Activated CD4-positive, alpha-beta T cell treated with anti-CD3 and anti-CD28 coated beads, Interleukin-2, Interleukin-6, amounts not matched to agents 100 ng/mL and 50 ng/mL, durations not matched to agents 16 hours and 8 hours (primary cell): ENCODE measurements around the gene TYMS.

Experiments used
- DNase-seq: peaks from one replicate; pipeline ENCODE4 v3.0.0-alpha.2; 2020

Gene TYMS

GRCh38 chr18:649341-649740, 8.1 kb upstream of the TYMS start:
- no peak for DNase-seq

DNA sequence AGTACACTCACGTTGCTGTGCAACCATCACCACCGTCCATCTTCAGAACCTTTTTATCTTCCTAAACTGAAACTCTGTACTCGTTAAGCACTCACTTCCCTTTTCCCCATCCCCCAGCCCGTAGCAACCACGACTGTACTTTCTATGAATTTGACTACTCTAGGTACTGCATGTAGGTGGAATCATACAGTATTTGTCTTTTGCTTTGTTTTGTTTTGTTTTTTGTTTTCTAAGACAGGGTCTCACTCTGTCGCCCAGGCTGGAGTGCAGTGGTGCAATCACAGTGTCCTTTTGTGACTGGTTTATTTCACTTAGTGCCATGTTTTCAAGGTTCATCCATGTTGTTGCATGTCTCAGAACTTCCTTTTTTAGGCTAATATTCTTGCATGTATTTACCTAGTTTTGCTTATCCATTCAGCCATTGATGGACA, 7.0 kb upstream of the TYMS start:
- DNase-seq, result peak; percentile 58

DNA sequence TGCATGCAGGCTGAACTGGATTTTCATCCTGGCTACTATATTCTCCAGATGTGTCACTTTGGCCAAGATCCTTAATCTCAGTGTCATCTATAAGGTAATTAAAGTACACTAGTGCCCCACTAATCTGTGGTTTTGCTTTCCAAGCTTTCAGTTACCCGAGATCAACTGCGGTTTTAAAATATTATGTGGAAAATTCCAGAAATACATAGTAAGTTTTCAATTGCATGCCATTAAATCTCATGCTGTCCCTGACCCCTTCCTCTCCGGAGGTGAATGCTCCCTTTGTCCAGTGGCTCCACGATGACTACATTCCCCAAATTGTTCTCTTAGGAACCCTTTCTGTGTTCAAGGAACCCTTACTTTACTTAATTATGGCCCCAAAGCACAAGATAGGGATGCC, 5.3 kb upstream of the TYMS start:
- DNase-seq, result no peak

DNA sequence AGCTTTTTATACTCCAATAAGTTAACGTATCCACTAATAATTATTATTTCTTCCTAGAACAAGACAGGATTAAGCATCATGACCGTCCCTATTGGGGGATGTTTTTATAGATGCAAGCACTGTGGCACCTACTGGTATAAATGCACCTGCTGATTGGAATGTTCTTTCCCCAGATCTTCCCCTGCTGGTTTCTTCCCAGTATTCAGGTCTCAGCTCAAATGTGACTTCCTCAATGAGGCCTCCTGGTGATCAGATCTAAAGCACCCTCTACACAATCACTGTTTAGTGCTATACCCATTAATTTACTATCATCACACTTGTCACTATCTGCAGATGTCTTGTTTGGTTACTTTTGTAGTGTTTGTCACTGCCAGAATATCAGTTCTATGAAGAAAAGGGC, 3.9 kb upstream of the TYMS start:
- DNase-seq, result no peak

DNA sequence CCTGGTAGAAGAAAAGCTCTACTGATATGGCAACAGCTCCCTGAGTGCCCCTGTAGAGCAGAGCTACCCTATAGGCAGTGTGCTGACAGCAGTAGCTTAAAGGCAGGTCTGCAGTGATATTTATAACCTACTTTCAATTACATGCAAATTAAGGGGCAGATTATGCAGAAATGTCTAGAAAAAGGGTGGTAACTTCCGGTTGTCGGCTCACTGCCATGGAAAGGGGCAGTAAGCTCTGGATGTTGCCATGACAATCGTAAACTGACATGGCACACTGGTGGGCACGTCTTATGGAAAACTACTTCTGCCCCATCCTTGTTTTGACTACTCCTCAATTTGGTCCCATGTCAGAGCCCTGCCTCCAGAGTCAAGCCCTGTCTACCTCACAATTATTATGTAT, 2.9 kb upstream of the TYMS start:
- no peak for DNase-seq

GRCh38 chr18:655445-655844, 2.0 kb upstream of the TYMS start:
- no peak for DNase-seq

- peak; percentile 91 for DNase-seq
These were observed 821 bp downstream of the TYMS start for GRCh38 chr18:658001-658946.

GRCh38 chr18:658947-659533, 1.6 kb downstream of the TYMS start:
- no peak for DNase-seq

DNA sequence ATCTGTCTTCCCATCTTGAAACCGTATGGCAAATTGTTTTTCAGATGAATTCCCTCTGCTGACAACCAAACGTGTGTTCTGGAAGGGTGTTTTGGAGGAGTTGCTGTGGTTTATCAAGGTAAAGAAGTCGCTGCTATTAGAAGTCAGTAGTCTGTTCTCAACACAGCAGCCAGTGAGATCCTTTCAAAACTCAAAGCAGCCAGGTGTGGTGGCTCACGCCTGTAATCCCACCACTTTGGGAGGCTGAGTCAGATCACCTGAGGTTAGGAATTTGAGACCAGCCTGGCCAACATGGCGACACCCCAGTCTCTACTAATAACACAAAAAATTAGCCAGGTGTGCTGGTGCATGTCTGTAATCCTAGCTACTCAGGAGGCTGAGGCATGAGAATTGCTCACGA, 2.1 kb downstream of the TYMS start:
- DNase-seq, result no peak

DNA sequence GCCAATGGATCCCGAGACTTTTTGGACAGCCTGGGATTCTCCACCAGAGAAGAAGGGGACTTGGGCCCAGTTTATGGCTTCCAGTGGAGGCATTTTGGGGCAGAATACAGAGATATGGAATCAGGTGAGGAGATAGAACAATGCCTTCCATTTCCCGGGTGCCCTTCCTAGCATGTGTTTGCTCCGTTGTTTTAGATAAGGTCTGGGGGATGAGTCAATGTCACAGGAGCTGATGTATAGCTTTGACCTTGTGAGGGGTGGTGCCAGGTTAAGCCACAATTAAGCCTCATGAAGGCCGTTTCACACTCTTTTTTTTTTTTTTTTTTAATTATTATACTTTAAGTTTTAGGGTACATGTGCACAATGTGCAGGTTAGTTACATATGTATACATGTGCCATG, 4.7 kb downstream of the TYMS start:
- no peak for DNase-seq

DNA sequence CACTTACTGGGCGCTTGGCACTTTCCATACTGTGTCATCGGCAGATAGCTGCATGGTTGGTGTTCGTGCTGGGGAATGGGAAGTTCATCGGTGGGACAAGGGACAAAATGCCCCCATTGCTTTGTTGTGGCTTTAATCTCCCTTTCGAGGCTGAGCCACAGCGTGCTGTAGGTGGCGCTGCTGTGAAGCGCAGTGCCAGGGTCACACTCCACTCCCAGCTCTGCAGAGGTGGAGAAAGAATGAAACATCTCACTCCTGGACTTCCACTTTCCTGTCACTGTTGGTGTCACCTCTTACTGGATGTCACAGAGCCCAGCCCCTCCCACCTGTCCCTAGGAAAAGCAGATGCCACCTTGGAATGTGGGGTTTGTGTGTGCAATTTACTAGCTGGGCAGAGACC, 8.7 kb downstream of the TYMS start:
- no peak for DNase-seq

DNA sequence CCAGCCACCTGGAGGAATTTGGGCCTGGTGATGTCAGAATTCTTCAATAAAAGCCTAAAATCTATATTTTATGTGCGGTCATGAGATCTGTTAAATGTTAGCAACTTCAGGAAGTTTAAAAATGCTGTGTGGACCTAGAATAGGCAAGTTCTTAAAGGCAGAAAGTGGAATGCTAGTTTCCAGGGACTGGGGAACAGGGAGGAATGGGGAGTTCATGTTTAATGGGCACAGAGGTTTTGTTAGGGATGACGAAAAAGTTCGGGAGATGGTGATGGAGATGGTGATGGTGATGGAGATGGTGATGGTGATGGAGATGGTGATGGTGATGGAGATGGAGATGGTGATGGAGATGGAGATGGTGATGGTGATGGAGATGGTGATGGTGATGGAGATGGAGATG, 9.2 kb downstream of the TYMS start:
- no peak for DNase-seq

DNA sequence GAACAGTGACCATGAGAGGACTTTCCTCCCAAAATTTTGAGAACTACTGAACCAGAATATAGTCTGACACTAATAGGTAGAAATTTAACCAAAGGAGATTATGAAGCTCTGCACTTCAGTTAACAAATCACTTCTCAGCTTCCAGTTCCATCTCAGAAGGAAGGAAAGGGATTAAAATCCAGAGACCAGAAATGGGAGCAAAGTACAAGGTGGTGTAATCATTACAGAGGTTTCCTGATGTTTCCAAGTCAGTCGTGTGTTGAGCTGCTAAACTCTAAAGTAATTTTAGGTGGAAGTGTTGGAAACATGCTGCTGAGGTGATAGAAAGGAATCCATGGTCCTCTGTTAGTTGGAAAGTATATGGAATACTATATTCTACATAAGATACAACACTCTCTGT, 10.8 kb downstream of the TYMS start:
- DNase-seq, result no peak

- no peak for DNase-seq
These were observed 11.6 kb downstream of the TYMS start for GRCh38 chr18:669077-669476.

DNA sequence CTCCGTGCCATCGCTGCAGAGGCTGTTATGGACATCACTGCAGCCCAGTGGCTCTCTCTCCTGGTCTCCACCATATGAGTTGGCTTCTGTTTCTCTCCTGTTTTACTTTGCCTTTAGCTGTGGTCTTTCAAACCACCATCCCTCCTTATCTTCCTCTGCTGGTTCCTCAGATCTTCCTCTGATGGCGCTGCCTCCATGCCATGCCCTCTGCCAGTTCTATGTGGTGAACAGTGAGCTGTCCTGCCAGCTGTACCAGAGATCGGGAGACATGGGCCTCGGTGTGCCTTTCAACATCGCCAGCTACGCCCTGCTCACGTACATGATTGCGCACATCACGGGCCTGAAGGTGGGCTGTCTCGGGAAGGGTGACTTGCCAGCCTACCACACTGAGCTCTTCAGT, 13.1 kb downstream of the TYMS start:
- DNase-seq, result no peak

DNA sequence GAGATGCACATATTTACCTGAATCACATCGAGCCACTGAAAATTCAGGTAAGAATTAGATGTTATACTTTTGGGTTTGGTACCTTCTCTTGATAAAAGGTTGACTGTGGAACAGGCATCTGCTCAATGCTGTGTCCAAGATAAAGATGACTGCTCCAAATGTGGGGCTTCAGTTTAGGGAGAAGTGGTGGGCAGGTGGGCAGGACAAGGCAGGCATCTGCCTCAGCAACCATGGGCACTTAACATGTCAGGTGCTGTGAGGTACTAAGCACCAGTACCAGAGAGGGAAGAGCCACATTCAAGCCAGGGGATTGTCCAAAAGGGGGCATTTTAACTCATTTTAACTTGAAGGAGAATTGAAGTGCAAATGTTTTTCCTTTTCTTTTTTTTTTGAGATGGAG, 14.0 kb downstream of the TYMS start:
- DNase-seq, result no peak

GRCh38 chr18:673317-673716, 15.9 kb downstream of the TYMS start:
- DNase-seq, result no peak

GRCh38 chr18:673769-674168, 16.3 kb downstream of the TYMS start:
- no peak for DNase-seq

- DNase-seq, result no peak
These were observed 17.9 kb downstream of the TYMS start for GRCh38 chr18:675307-675706.

- DNase-seq, result no peak
These were observed 18.6 kb downstream of the TYMS start for GRCh38 chr18:676069-676468.

GRCh38 chr18:676736-677135, 19.3 kb downstream of the TYMS start:
- no peak for DNase-seq

- DNase-seq, result no peak
These were observed 19.7 kb downstream of the TYMS start for GRCh38 chr18:677145-677544.

DNA sequence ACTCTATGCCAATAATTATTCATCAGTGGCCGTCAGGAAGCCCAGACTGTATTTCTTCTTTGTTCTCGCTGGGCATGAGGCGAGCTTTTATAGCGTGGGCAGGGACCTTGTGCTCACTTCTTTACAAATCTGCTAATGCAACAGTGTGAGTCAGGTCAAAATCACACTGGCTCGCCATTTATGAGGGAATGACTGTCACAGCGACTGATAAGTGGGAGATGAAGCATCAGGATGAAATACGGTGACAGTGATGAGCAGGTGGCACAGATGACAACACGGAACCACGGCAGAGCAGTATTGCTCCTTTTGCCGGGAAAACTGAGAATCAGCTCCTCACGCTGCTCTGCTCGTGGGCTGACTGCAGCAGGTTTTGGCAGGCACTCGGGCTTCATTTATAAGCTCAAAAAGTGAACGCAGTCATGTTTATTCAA, 20.5 kb downstream of the TYMS start:
- DNase-seq, result no peak

DNA sequence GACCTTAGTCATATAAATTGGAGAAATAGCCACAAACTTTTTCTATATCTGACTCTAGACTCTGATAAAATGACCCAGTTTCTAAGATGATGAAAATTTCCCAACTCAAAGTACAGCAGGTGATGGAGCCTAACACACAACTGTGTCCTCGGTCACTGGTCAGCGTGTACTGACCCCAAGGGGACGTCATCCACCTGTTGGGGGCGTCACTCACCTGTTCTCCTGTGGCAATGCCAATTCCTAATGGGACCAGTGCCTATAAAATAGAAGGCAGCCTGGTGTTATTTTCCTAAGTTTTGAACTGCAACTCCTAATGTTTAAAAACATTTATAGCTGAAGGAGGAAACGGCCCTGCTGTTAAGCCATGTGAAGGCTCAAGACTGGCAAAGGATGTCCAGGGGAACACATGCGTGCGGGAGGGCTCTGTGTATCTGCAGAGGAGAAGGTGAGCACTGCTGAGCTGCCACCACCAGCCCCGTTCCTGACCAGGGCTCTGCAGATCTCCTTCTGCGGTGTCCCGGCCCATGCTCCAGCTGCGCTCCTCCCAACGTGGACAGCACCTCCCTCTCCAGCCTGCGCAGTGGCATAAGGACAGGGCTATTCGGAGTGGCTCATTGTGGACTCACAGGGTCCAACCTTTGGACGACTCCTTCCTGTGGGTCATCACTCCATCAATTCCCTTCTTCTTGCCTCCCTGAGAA, 21.2 kb downstream of the TYMS start:
- no peak for DNase-seq
